HG03457 (cell line): Measurements from ENCODE around the gene ACAA2.
"Not testable (repeated sequence)": the region's sequence is repeated elsewhere in the genome, so short reads cannot be mapped to it uniquely, and the experiment has no call there.

Source experiments
- ATAC-seq: cut with Tn5 transposase; IDR thresholded peaks from one replicate; pipeline ENCODE4 v1.9.1; 2021; ENCODE audit warnings: moderate number of reproducible peaks; ENCODE audit not compliant: unreplicated experiment

The ACAA2 gene

DNA sequence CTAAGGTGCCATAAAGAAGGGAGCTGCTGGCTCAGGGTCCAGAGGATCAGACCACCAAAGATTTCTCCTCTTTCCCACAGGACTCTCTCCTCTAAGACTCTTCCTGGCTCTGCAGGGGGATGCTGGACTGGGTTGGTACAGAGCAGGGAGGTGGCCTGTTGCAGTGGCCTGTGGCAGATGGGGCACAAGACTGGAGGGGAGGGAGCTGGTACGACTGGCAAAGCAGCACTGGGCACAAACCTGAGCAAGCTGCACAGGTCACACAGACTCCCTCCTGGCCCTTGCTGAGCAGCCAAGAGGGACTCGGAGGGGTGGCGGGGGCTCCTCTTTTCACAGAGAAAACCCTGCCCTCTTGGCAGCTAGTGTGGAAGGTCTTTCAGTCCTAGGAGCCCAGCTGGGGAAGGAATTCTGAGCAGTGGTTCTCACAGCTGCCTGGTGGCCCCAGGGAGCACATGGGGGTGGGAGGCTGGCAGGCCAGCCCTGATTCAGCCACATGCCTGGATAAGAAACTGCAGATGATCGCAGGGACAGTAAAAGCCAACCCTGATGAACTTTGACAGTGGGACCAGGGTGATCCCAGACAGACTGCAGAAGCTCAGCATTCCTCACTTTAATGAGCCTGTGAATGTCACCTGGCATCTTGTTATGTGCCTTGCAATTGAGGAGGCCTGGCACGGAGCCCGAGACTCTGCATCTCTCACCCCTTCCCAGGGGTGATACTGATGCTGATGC lies 32.5 kb upstream of the ACAA2 start:
- ATAC-seq = no peak

DNA sequence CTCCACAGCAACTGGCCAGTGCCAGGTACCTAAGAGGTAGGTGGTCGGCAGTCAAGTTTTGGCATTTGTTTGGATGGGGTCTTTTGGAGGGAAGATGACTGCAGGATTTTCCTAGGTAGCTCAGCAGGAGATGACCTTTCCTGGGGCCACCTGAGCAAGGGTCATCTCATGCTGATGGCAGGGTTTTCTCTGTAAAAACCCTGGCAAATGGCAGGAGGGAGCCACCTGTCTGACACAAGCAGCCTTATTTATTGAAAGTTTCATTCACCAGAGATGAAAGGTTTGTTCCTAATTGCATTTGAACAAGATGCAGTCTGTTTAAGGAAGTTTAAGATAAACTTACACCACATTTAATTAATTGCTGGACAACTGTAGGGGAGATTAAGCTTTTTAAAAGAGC lies 31.6 kb upstream of the ACAA2 start:
- no peak for ATAC-seq

DNA sequence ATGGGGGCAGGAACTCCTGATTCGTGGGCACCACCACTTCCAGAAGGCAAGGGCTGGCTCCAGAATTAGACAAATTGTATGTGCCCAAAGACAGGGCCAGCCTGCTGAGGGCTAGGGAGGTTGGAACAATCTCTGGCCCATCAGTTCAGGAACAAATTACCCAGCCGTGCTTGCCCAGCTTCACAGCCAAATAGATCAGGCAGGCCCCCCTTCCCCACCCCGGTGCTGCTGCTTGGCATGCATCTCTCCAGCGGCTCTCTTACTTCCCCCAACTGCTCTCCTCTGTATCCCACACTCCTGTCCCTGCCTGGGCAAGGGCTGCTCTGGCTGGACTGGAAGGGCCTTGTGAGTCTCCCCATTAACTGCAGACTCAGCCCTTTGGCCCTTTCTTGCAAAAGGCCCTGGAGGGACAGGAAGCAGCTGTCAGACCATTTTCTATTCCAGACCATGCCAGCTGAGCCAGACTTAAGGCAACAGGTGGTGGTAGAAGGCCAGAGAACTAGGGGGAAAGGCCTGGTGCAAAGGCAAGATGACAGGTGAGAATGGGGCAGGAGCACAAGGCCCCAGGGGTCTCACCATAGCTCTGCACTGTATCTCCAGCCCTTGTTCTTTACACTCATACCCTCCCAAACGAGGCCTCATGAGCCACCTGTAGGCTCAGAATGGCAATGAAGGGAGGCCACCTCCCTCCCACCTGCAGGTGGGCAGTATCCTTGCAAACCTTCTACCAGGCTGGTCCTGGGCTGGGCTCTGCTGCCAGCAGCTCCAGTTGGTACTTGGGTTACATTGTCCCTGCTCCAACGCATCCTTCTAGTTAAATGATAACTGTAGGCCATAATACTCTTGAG lies 30.7 kb upstream of the ACAA2 start:
- no peak for ATAC-seq

GRCh38 chr18:49843131-49843530 lies 29.8 kb upstream of the ACAA2 start:
- ATAC-seq = no peak

- no peak for ATAC-seq
Measured at GRCh38 chr18:49842656-49843055, 29.3 kb upstream of the ACAA2 start.

GRCh38 chr18:49841236-49842217 lies 28.2 kb upstream of the ACAA2 start:
- ATAC-seq = no peak

DNA sequence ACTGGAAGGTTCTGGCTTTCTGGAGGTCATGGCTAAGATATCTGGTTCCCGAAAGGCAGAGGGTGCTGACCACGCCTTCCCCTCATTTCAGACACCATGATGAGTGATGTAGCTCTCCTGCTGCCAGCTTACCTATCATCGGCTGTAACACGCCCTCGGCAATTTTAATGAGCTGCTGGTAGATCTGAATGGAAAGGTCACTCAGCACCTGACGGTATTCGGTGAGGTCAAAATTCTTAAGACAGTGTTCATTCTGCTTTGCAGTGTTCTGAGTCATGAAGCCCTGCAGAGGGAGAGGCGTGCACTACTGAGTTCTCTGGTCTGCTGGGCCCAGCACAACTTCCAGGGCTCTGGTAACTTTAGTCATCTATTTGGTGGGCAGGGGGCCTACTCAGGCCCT lies 25.7 kb upstream of the ACAA2 start:
- no peak for ATAC-seq

GRCh38 chr18:49838381-49838780 lies 25.0 kb upstream of the ACAA2 start:
- no peak for ATAC-seq

DNA sequence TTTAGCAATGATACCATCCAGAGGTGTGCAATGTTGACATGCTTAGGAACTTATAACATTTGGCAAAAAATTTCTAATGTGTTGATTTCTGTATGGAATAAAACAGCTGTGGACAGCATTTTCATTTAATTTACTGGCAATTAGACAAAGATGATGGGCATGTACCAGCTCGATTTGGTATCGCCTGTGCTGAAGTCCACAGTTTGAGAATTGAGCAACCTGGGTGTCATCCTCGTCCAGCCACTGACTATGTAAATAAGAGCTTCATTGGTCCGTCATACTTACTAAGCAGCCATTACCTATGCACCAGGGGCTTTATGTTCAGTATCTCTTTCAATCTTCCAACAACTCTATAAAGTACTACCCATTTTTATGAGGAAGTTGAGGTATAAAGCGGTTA lies 24.6 kb upstream of the ACAA2 start:
- ATAC-seq = no peak

DNA sequence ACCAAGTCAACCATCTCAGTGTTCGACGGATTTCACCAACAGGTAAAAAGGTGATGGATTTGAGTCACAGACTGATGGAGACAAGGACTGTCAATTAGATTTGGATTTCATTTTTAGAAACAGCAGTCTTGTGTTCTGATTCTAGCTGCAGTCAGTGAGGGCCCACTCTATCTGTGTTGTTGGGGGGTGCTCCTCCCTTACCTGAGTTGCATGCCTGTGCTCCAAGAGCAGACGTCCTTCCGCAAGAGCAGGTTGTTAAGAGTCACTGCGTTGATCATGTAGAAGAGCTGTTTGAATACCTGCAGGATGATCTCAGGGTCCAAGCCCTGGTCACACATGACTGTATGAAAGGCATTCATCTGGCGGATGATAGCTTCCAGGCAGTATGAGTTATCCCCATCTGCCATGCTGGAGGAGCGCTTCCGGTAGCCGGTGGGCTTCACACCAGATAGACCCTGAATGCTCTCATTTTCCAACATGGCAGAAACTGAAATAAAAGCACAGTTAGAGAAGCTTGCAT lies 24.0 kb upstream of the ACAA2 start:
- ATAC-seq = not testable (repeated sequence)

DNA sequence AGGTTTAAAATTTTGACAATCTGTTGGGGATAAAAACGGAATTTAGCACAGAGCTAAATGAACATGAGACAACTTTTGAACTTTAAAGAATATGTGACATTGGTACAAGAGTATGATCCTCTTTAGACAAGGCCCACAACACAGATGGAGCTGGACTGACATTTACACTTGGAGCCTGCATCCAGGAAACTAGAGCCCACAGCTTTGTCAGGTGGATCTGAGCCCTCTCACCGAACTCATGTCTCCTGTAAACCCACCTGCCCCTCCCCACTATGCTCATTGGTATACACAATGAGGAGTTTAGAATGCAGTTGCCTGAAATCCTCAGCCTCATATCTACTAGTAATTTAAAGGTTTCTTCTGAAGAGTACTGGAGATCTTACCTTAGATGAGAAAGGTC lies 22.1 kb upstream of the ACAA2 start:
- ATAC-seq = no peak

- no peak for ATAC-seq
Measured at GRCh38 chr18:49834258-49834657, 20.9 kb upstream of the ACAA2 start.

DNA sequence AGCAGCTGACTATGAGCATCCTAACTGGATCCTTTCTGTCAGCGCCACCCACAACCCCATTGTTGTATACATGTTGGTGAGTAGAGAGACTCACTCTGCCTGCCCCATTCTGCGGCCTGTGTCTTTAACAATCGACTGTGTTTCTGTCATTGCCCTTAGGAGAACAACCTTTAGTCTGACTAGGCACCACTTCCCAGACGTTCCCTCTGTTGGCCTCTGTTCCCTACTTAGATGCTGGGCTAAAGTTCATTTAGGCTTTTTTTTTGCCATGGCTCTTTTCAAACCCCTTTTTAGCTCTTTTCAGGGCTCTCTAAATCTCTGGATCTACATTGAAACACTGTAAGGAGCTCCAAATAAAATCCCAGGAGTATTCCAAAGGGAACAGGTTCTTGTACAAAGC lies 20.5 kb upstream of the ACAA2 start:
- no peak for ATAC-seq

GRCh38 chr18:49832221-49832647 lies 18.9 kb upstream of the ACAA2 start:
- ATAC-seq = no peak

DNA sequence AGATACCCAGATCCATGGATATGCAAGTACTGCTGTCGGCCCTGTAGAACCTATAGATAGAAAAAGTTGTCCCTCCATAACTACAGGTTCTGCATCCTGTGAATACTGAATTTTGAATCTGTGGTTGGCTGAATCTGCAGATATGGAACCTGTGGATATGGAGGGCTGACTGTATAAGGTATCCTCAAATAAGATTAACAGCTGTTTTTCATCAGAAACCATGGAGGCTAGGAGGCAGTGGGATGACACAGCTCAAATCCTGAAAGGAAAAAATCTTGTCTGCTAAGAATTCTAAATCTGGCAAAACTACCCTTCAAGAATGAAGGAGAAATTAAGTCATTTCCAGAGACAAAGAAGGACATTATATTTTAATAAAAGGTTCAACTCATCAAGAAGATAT lies 14.7 kb upstream of the ACAA2 start:
- ATAC-seq = no peak

DNA sequence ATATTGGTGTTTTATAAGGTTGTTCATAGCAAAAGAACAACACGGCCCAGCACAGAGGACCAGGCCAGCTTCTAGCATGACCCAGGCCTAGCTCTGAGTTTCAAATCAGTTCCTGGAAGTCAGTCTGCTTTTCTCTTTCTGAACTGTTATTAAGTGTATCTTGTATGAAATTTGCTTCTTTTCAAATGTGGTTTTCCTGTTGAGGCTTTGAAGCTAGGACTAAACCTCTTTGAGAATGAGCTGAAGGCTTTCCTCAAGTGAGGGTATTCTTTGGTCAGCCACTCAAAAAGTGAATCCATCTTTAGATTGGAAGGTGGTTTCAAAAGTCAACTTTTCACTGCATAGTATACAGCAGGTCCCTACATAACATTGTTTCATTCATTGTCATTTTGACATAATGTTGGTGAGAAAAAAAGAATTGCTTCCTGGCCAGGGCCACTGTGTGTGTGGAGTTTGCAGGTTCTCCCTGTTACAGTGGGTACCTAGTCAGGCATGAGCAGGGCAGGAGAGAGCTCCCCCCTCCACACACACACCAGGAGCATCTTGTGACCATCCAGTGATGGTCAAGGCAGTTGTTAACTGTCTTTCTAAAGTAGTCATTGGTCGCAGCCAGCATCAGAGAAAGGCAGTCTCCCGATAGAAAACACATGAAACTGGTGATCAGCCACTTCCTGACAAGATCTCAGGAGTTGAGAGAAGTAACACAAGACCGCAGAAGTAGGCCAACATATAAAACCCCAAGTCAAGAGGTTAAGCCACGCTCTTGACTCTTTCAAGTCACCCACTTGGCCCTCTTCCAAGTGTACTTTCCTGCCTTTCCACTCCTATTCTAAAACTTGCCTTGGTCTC lies 6.7 kb upstream of the ACAA2 start:
- ATAC-seq = no peak

- no peak for ATAC-seq
Measured at GRCh38 chr18:49819071-49819662, 5.8 kb upstream of the ACAA2 start.

DNA sequence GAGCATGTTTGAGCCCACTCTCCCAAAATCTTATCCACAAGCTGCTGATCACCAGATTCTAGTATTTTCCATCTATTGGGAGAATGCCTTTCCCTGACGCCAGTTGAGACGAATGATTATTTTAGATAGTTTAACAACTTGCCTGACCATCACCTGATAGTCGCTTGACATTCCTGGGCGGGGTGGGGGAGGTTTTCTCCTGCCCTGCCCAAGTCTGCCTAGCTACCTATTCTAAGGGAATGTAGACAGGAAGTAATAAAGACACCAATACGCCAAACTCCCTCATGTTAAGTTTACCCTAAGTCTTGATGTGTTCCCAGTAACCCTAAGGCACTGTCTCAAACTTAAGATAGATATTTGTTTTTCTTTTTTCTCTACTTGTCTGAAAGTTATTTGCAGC lies 4.6 kb upstream of the ACAA2 start:
- ATAC-seq = no peak

GRCh38 chr18:49815927-49816326 lies 2.6 kb upstream of the ACAA2 start:
- ATAC-seq = no peak

DNA sequence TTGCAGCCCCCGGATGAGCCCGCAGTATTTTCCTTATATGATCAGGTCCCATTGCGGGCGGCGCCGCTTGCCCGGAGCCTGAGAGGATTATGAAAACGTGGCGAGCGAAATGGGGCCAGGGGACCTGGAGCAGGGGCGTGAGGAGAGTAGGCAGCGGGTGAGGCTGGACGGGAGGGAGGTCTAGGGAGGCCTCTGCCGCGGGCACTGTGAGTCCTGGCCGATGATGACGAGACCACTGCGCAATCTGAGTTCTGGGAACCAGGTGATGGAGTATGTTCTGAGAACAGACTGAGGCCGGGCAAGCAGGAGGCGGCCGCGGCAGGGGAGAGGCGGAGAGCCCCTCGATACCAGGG lies 790 bp upstream of the ACAA2 start:
- peak; percentile 26 for ATAC-seq
